HepG2 (cell line): ENCODE data around the gene PANK4. TPM values are rescaled to one million over a fixed set of nuclear protein-coding genes. Genes with fewer than 3 reads are reported as not detected.

Experiments used
- AFF4 ChIP-seq: sonication (generic); formaldehyde crosslinking; IDR thresholded peaks from 2 replicates; pipeline ENCODE4 v1.4.0; 2020; ENCODE audit warnings: missing genetic modification reagents
- AHR ChIP-seq: IDR thresholded peaks from 2 replicates; pipeline ENCODE4 v1.6.1; 2018; ENCODE audit warnings: missing genetic modification reagents, missing compliant biosample characterization
- CEBPB ChIP-seq: IDR thresholded peaks from 2 replicates; pipeline ENCODE4 v1.6.1; 2011; ENCODE audit warnings: low read depth, low read length, improper control_type of control experiment, borderline replicate concordance
- ELF4 ChIP-seq: sonication (generic); formaldehyde crosslinking; IDR thresholded peaks from 2 replicates; pipeline ENCODE4 v1.5.0; 2020; ENCODE audit warnings: missing genetic modification reagents, mild to moderate bottlenecking, moderate library complexity, borderline replicate concordance
- GPN1 ChIP-seq: sonication (generic); formaldehyde crosslinking; IDR thresholded peaks from 2 replicates; pipeline ENCODE4 v1.5.1; 2020; ENCODE audit warnings: missing genetic modification reagents, borderline replicate concordance
- MYC ChIP-seq: sonication (generic); formaldehyde crosslinking; IDR thresholded peaks from 2 replicates; pipeline ENCODE4 v1.9.0; 2021; ENCODE audit warnings: missing genetic modification reagents, borderline replicate concordance
- NKX3-1 ChIP-seq: sonication (generic); formaldehyde crosslinking; IDR thresholded peaks from 2 replicates; pipeline ENCODE4 v1.5.0; 2020; ENCODE audit warnings: missing genetic modification reagents
- SYNCRIP ChIP-seq: fragments of 200-400 bp; formaldehyde crosslinking; IDR thresholded peaks from 2 replicates; pipeline ENCODE4 v1.6.1; 2018; ENCODE audit warnings: mild to moderate bottlenecking, low read depth, low read length; ENCODE audit not compliant: insufficient read depth
- TERF1 ChIP-seq: sonication (generic); formaldehyde crosslinking; IDR thresholded peaks from 2 replicates; pipeline ENCODE4 v1.8.0; 2022; ENCODE audit warnings: mild to moderate bottlenecking, missing genetic modification reagents, moderate library complexity
- UBTF ChIP-seq: sonication (generic); formaldehyde crosslinking; IDR thresholded peaks from 2 replicates; pipeline ENCODE4 v1.4.0; 2020; ENCODE audit warnings: mild to moderate bottlenecking, missing genetic modification reagents
- ZBTB20 ChIP-seq: sonication (generic); formaldehyde crosslinking; IDR thresholded peaks from 2 replicates; pipeline ENCODE4 v1.8.1; 2023; ENCODE audit warnings: missing genetic modification reagents, low read depth, mild to moderate bottlenecking, borderline replicate concordance
- ZMYM2 ChIP-seq: sonication (generic); formaldehyde crosslinking; IDR thresholded peaks from 2 replicates; pipeline ENCODE4 v1.8.0; 2022; ENCODE audit warnings: mild to moderate bottlenecking, missing genetic modification reagents
- ZNF143 ChIP-seq: sonication (generic); formaldehyde crosslinking; IDR thresholded peaks from 2 replicates; pipeline ENCODE4 v1.4.0; 2020; ENCODE audit warnings: missing genetic modification reagents
- ZNF160 ChIP-seq: sonication (generic); formaldehyde crosslinking; IDR thresholded peaks from 2 replicates; pipeline ENCODE4 v1.8.0; 2022; ENCODE audit warnings: mild to moderate bottlenecking, inconsistent platforms, missing genetic modification reagents
- ZNF296 ChIP-seq: sonication (generic); formaldehyde crosslinking; conservative IDR thresholded peaks from 2 replicates; pipeline ENCODE4 v1.5.0; 2020; ENCODE audit warnings: mild to moderate bottlenecking, missing genetic modification reagents
- ZNF451 ChIP-seq: sonication (generic); formaldehyde crosslinking; IDR thresholded peaks from 2 replicates; pipeline ENCODE4 v1.5.0; 2020; ENCODE audit warnings: mild to moderate bottlenecking, missing genetic modification reagents
- ZNF546 ChIP-seq: sonication (generic); formaldehyde crosslinking; conservative IDR thresholded peaks from 2 replicates; pipeline ENCODE4 v1.8.1; 2023; ENCODE audit warnings: mild to moderate bottlenecking, missing genetic modification reagents
- ZNF589 ChIP-seq: sonication (generic); formaldehyde crosslinking; conservative IDR thresholded peaks from 2 replicates; pipeline ENCODE4 v1.8.0; 2022; ENCODE audit warnings: mild to moderate bottlenecking, moderate library complexity, missing genetic modification reagents
- ZNF747 ChIP-seq: sonication (generic); formaldehyde crosslinking; IDR thresholded peaks from 2 replicates; pipeline ENCODE4 v1.8.1; 2023; ENCODE audit warnings: missing genetic modification reagents, mild to moderate bottlenecking, borderline replicate concordance
- ZNF772 ChIP-seq: sonication (generic); formaldehyde crosslinking; IDR thresholded peaks from 2 replicates; pipeline ENCODE4 v1.5.0; 2020; ENCODE audit warnings: mild to moderate bottlenecking, missing genetic modification reagents
- ZNF781 ChIP-seq: sonication (generic); formaldehyde crosslinking; IDR thresholded peaks from 2 replicates; pipeline ENCODE4 v1.5.1; 2020; ENCODE audit warnings: borderline replicate concordance, mild to moderate bottlenecking, missing genetic modification reagents; ENCODE audit errors: not compliant biosample characterization
- polyA plus RNA-seq, 8 experiments: library from polyadenylated mRNA; depleted of rRNA in 3 of 8; stranded (reverse) in 7 of 8; unstranded in 1 of 8; fragments of >200 nt; fragmentation: Illumina TruSeq in 4 of 8; extraction: Trizol in 4 of 8; gene quantifications; 2 replicates each; pipeline versions ENCODE4 v1.2.1 to v1.2.3, GENCODE V29; 2011 to 2016; ENCODE audit warnings: low read depth in 4 of 8, missing spikeins in 1 of 8, mixed read lengths in 1 of 8; ENCODE audit not compliant: insufficient read depth in 1 of 8
- total RNA-seq, 5 experiments: library from RNA; depleted of rRNA; stranded (reverse); fragments of >200 nt; fragmentation: Illumina TruSeq; extraction: Trizol; gene quantifications; 2 replicates each; pipeline ENCODE4 v1.2.3, GENCODE V29; 2016; ENCODE audit warnings: low read depth in 1 of 5

Gene PANK4
- total and polyA plus RNA-seq, 2 of the 13 experiments (the other 11 are each of a cell fraction or from before 2014, with no cell fraction given): 17.4 to 19.3 TPM

GRCh38 chr1:2556678-2557481, 30.5 kb upstream of the PANK4 start (continued):
- TF ChIP-seq ZNF772 (0 out of 2 replicates have a peak, but pooled peaks have one; percentile 53), ZMYM2 (CRISPR knock-in tag) (0 out of 2 replicates have a peak, but pooled peaks have one; percentile 17), ZNF160 (CRISPR knock-in tag) (0 out of 2 replicates have a peak, but pooled peaks have one; percentile 13), AFF4 (CRISPR knock-in tag) (no peak; the same call in 1 of the 2 replicates), ZNF781 (CRISPR knock-in tag) (peak; percentile 47), AHR (CRISPR knock-in tag) (no peak), UBTF (CRISPR knock-in tag) (peak; percentile 54), ZNF546 (0 out of 2 replicates have a peak, but pooled peaks have one; percentile 35), GPN1 (CRISPR knock-in tag) (no peak), TERF1 (CRISPR knock-in tag) (0 out of 2 replicates have a peak, but pooled peaks have one; percentile 52), SYNCRIP (no peak), ZNF451 (CRISPR knock-in tag) (peak; percentile 84; the same call in 1 of the 2 replicates), ZNF589 (CRISPR knock-in tag) (0 out of 2 replicates have a peak, but pooled peaks have one; percentile 66), ZNF747 (0 out of 2 replicates have a peak, but pooled peaks have one; percentile 59), MYC (CRISPR knock-in tag) (peak; percentile 51), ZBTB20 (CRISPR knock-in tag) (no peak), ZNF143 (CRISPR knock-in tag) (0 out of 2 replicates have a peak, but pooled peaks have one; percentile 11), CEBPB (no peak), ZNF296 (peak; percentile 50; the same call in 1 of the 2 replicates), NKX3-1 (CRISPR knock-in tag) (peak; percentile 24; the same call in 1 of the 2 replicates), ELF4 (CRISPR knock-in tag) (no peak)
